C4-2B (cell line): ENCODE measurements around the gene CDC23.
"Not testable (repeated sequence)": the region's sequence is repeated elsewhere in the genome, so short reads cannot be mapped to it uniquely, and the experiment has no call there.

Experiments
- H3K27ac ChIP-seq: fragments of 450-650 bp; 2 replicates; pipeline ENCODE4 v1.5.1; 2017
- ZFX ChIP-seq: fragments of 450-650 bp; IDR thresholded peaks from 2 replicates; pipeline ENCODE4 v1.6.1; 2017
- TF ChIP-seq, protein P1 (sequence below): fragments of 450-650 bp; conservative IDR thresholded peaks from 2 replicates; pipeline ENCODE4 v1.5.1; 2017; ENCODE audit warnings: mild to moderate bottlenecking

The CDC23 gene, protein sequence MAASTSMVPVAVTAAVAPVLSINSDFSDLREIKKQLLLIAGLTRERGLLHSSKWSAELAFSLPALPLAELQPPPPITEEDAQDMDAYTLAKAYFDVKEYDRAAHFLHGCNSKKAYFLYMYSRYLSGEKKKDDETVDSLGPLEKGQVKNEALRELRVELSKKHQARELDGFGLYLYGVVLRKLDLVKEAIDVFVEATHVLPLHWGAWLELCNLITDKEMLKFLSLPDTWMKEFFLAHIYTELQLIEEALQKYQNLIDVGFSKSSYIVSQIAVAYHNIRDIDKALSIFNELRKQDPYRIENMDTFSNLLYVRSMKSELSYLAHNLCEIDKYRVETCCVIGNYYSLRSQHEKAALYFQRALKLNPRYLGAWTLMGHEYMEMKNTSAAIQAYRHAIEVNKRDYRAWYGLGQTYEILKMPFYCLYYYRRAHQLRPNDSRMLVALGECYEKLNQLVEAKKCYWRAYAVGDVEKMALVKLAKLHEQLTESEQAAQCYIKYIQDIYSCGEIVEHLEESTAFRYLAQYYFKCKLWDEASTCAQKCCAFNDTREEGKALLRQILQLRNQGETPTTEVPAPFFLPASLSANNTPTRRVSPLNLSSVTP

DNA sequence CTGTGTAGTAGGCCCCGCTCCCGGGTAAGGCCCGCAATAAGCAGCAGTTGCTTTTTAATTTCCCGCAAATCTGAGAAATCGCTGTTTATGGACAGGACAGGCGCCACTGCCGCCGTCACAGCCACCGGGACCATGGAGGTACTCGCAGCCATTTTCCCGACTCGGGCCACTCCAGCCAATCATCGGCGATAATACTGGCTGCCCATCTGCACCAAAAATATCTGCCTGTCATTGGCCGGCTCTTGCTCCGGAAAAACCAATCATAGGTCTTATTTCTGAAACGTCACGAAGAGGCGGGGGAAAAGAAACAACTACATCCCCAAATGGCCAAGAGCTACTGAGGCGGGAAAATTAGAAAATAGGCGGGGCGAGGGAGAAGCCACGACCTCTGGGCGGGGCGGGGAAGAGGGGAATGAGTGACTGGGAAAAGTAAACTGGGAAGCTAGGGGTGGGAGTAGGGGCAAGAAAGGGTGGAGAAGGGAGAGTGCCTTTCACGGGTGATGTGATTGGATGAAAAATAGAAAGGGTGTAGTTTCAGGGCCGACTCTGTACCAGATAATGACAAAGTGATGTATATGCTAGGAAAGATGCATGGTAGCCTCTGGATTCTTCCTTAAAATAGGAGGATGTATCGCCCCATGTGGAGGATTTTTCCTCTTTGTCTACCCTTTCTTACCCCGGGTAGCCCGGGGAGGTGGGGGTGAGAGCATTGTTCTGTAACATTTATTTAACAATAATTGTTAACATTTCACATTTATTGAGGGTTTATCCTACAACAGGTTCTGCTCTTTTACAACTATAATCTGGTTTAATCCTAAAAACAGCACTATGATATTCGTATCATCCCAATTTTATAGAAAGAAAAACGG lies at the start of gene CDC23:
Gene CDC23, minus strand, starts transcription at position 163 of the 869 bp plus-strand sequence. Its CDS starts 11 bp downstream, at position 152.
- TF ChIP-seq, protein P1, sequence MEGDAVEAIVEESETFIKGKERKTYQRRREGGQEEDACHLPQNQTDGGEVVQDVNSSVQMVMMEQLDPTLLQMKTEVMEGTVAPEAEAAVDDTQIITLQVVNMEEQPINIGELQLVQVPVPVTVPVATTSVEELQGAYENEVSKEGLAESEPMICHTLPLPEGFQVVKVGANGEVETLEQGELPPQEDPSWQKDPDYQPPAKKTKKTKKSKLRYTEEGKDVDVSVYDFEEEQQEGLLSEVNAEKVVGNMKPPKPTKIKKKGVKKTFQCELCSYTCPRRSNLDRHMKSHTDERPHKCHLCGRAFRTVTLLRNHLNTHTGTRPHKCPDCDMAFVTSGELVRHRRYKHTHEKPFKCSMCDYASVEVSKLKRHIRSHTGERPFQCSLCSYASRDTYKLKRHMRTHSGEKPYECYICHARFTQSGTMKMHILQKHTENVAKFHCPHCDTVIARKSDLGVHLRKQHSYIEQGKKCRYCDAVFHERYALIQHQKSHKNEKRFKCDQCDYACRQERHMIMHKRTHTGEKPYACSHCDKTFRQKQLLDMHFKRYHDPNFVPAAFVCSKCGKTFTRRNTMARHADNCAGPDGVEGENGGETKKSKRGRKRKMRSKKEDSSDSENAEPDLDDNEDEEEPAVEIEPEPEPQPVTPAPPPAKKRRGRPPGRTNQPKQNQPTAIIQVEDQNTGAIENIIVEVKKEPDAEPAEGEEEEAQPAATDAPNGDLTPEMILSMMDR: no peak
- TF ChIP-seq ZFX: no peak

DNA sequence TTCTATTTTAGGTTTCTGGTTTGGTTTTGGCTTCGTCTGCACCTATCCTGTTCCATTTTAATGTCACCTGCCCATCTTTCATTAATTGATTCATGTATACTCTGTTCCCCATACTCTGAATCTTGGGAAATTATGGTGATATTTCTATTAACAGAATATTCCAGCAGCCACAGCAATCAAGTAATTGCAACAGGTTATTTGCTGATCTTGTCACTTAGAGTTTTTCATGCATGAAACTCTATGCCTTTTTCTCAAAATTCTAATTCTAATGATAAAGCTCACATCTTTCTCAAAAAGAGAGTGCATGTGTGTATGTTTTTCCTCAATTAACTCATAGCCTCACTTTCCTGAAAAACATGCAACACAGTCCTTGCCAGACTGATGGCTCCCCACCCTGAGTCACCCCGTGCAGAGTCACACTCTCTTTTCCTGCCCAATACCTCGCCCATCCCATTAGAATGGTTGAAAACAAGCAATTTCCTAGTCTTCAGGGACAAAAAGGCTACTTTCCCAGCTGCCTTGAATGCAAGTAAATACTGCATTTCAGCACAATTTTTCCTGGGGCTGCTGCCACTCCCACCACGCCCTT lies 45.7 kb upstream of the CDC23 start:
- no peak for TF ChIP-seq ZFX
- TF ChIP-seq, protein P1: no peak
- no peak overlapping the region for H3K27ac ChIP-seq

More for the DNA sequence above, at the start of gene CDC23:
- peak within 1 kb of the TSS; percentile 74 for H3K27ac ChIP-seq

DNA sequence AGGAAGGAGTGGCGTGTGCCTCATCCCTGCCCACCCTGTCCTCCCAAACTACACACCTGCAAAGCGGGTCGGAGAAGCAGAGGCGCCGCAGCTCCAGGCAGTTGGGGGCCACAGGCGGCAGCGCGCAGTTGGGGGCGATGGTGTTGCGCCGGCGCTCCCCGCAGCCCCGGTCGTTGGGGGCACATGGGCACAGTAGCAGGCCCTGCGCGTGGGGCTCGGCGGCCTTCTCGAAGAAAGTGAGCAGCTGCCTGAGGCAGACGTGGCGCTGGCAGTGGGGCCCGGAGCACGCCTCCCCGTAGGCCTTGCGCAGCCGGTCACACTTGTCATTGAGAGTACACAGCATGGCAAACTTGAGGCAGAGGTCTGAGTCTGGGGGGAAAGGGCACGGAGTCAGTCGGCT lies 44.5 kb upstream of the CDC23 start:
- TF ChIP-seq, protein P1: no peak
- TF ChIP-seq ZFX: no peak
- no peak overlapping the region for H3K27ac ChIP-seq

DNA sequence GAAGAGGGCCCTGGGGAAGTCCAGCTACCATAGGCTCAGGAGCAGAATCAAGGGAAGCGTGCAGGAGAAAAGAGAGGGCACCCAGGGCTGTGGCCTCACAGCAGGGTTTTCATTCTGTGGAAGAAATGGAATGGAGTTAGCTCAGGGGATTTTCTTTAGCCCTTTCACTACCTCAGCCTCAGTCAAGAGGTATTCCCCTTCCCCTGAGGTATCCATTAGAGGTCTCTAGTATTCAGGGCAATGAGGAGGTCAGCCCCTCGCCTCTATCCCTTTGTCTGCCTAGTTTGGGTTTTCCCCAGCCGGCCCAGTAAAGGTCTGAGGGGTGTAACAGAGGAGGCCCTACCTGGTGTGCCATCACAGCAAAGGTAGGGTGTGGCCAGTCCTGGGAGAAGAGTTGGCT lies 39.8 kb upstream of the CDC23 start:
- no peak overlapping the region for H3K27ac ChIP-seq
- no peak for TF ChIP-seq ZFX
- TF ChIP-seq, protein P1: no peak

DNA sequence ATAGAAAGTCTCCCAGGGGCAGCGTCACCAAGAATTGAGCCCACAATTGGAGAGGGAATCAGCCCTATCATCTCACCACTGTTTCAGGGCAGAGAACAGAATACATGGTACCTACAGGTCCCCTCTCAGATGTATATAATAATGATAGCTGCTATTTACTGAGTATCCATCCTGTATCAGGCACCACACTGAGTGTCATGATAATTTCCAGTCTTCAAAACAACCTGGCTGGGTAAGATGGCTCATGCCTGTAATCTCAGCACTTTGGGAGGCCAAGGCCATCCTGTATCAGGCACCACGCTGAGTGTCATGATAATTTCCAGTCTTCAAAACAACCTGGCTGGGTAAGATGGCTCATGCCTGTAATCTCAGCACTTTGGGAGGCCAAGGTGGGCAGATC lies 34.7 kb upstream of the CDC23 start:
- H3K27ac ChIP-seq: not testable (repeated sequence)

DNA sequence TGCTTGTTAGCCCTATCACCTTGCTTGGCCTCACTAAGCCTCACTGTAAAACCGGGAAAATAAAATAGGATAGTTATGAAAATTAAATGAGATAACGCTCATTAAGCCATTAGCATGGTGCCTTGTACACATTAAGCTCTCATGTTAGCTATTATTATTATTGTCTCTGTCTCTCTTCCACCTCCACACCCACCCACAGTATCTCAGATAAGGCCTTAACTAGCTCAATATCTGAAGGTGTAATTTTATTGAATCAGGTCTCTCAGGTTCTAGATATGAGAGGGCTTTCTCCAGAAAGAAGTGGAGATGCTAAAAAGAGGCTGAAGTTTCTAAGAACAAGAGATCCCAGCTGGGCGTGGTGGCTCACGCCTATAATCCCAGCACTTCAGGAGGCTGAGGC lies 33.7 kb upstream of the CDC23 start:
- TF ChIP-seq, protein P1: no peak
- no peak for TF ChIP-seq ZFX
- H3K27ac ChIP-seq: no peak overlapping the region

DNA sequence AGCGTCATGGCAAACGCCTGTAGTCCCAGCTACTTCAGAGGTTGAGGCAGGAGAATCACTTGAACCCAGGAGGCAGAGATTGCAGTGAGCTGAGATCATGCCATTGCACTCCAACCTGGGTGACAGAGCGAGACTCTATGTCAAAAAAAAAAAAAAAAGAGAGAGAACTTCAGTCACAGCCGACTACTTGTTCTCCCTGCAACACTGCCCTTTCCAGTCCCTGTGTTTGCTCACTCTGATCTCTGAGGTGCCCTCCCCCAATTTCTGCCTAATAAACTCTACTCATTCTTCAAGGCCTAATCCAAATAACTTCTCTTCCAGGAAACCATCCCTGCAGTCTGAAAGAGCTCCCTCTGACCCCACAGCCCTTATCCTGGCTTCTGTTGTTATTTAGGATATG lies 33.2 kb upstream of the CDC23 start:
- peak overlapping the region; percentile 4; the same call in 1 of the 2 replicates for H3K27ac ChIP-seq
- TF ChIP-seq, protein P1: no peak
- TF ChIP-seq ZFX: no peak
